Ovary (tissue), 3 donors: Measurements from ENCODE around the gene COMMD9.

Source experiments
- POLR2A ChIP-seq: fragments of 450-650 bp; IDR thresholded peaks from one replicate; pipeline ENCODE4 v1.6.1; 2017; ENCODE audit warnings: antibody characterized with exemption, mild to moderate bottlenecking, moderate library complexity
- TF ChIP-seq, protein P1 (sequence below), 3 donors: fragments of 450-650 bp in 2 of 3; fragments of 200-600 bp in 1 of 3; IDR thresholded peaks; one replicate each; pipeline versions ENCODE4 v1.5.1 to v1.8.0; 2016 to 2022; ENCODE audit warnings: antibody characterized with exemption in 3 of 3, mild to moderate bottlenecking in 1 of 3
- donor health status: DM: no; HTN: no; CAD: no.

DNA sequence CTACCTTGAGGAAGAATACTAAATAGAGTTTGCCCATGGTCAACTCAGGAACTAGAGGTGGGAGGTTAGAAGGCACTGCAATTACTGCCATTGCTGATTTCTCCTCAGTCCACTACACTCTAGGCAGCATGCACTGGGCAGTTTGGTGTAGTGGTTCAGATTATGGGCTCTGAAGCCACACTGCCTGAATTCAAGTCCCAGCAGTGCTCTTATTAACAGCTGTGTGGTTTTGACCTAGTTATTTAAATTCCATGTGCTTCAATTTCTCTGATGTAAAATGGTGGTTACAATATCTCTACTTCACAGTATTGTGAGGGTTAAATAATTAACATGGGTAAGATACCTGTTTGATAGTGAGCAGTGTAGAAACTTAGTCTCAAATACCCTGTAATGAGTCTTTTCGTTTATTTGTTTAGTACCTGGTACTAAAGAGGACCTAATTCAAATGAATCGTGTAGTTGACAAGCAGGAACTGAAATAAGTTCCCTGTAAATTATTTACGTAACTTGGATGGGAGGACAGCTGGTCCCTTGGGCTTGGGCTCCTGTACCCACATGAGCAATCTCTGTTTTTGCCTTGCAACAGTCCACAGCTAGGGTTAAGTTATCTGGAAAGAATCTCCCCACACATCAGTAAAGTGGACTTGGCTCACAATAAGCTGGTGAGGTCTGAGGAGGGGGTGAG is 24.7 kb upstream of the COMMD9 start:
- TF ChIP-seq, protein P1, sequence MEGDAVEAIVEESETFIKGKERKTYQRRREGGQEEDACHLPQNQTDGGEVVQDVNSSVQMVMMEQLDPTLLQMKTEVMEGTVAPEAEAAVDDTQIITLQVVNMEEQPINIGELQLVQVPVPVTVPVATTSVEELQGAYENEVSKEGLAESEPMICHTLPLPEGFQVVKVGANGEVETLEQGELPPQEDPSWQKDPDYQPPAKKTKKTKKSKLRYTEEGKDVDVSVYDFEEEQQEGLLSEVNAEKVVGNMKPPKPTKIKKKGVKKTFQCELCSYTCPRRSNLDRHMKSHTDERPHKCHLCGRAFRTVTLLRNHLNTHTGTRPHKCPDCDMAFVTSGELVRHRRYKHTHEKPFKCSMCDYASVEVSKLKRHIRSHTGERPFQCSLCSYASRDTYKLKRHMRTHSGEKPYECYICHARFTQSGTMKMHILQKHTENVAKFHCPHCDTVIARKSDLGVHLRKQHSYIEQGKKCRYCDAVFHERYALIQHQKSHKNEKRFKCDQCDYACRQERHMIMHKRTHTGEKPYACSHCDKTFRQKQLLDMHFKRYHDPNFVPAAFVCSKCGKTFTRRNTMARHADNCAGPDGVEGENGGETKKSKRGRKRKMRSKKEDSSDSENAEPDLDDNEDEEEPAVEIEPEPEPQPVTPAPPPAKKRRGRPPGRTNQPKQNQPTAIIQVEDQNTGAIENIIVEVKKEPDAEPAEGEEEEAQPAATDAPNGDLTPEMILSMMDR (IDR thresholded peaks at IDR 0.05), result no peak
- TF ChIP-seq POLR2A, result no peak
